Caco-2 (cell line): ENCODE measurements around the gene LINGO1. TPM values are rescaled to one million over a fixed set of nuclear protein-coding genes. Genes with fewer than 3 reads are reported as not detected.

Source experiments
- BruUV-seq: library from RNA; stranded (reverse); fragments of 400-500 nt; replicated peaks from 2 replicates; lab custom pipeline; 2021; lab: Mats Ljungman, UMichigan
- CTCF ChIA-PET: fragments of 300-600 bp; sonication (Branson Sonifier 250); formaldehyde crosslinking; loops from one replicate; lab custom pipeline; 2022; ENCODE audit warnings: antibody characterized with exemption; lab: Charles Lee
- POLR2A ChIA-PET: fragments of 300-600 bp; sonication (Branson Sonifier 250); formaldehyde crosslinking; loops from one replicate; lab custom pipeline; 2022; ENCODE audit warnings: antibody characterized with exemption; lab: Charles Lee
- DNase-seq, 2 experiments: peaks; one replicate each; pipeline versions ENCODE4 v3.0.0 to v3.0.0-alpha.2; 2020 to 2022
- H3K27me3 ChIP-seq: replicated peaks from 2 replicates; pipeline ENCODE4 v1.6.0; 2011; ENCODE audit warnings: low read length; ENCODE audit not compliant: control insufficient read depth, insufficient read depth
- H3K36me3 ChIP-seq: 2 replicates; pipeline ENCODE4 v1.5.1; 2011; ENCODE audit warnings: low read length; ENCODE audit not compliant: control insufficient read depth, insufficient read depth
- H3K4me1 ChIP-seq: fragments of 250-450 bp; sonication (Bioruptor Pico); 2 replicates; pipeline ENCODE4 v1.5.1; 2020; ENCODE audit warnings: mild to moderate bottlenecking
- H3K4me3 ChIP-seq: 2 replicates; pipeline ENCODE4 v1.5.1; 2011; ENCODE audit warnings: low read depth, mild to moderate bottlenecking, control low read depth, low read length
- H3K9me3 ChIP-seq: fragments of 250-450 bp; sonication (Bioruptor Pico); 2 replicates; pipeline ENCODE4 v1.5.1; 2020; ENCODE audit warnings: mild to moderate bottlenecking, moderate library complexity
- H3K27ac Mint-ChIP-seq: one replicate; pipeline ENCODE4 v1.8.0; 2022; ENCODE audit warnings: mixed read lengths; ENCODE audit not compliant: unreplicated experiment
- H3K27me3 Mint-ChIP-seq: one replicate; pipeline ENCODE4 v1.8.0; 2022; ENCODE audit warnings: mixed read lengths; ENCODE audit not compliant: insufficient read depth, unreplicated experiment
- H3K36me3 Mint-ChIP-seq: one replicate; pipeline ENCODE4 v1.8.0; 2022; ENCODE audit warnings: mild to moderate bottlenecking, mixed read lengths; ENCODE audit not compliant: insufficient read depth, unreplicated experiment
- H3K4me1 Mint-ChIP-seq: one replicate; pipeline ENCODE4 v1.8.0; 2022; ENCODE audit warnings: low read depth, mixed read lengths; ENCODE audit not compliant: unreplicated experiment
- H3K4me3 Mint-ChIP-seq: one replicate; pipeline ENCODE4 v1.8.0; 2022; ENCODE audit warnings: mild to moderate bottlenecking, moderate library complexity, mixed read lengths; ENCODE audit not compliant: unreplicated experiment
- H3K9me3 Mint-ChIP-seq: one replicate; pipeline ENCODE4 v1.8.0; 2022; ENCODE audit warnings: mixed read lengths; ENCODE audit not compliant: unreplicated experiment
- CTCF ChIP-seq, 2 experiments: fragments of 200-600 bp in 1 of 2; IDR thresholded peaks; 1 replicate in 1 of 2; 2 replicates in 1 of 2; pipeline versions ENCODE4 v1.5.1 to v1.8.0; 2011 to 2022; ENCODE audit warnings: antibody characterized with exemption in 1 of 2, control low read depth in 1 of 2, inconsistent platforms in 1 of 2, low read depth in 1 of 2, low read length in 1 of 2, mild to moderate bottlenecking in 1 of 2, moderate library complexity in 1 of 2; ENCODE audit not compliant: insufficient read depth in 1 of 2, severe bottlenecking in 1 of 2, unreplicated experiment in 1 of 2
- intact Hi-C: fragments of 100-400 bp; cut with micrococcal nuclease; formaldehyde crosslinking; loops from one replicate; pipeline ENCODE4 v1.10.0; 2022; ENCODE audit not compliant: unreplicated experiment
- total RNA-seq: library from RNA; stranded (reverse); gene quantifications from 2 replicates; pipeline ENCODE4 v1.2.3, GENCODE V29; 2022

Gene LINGO1
- total RNA-seq, 1 experiment from 2014 or later: 1.4 TPM

- intact Hi-C loops: no loop called here
- Histone ChIP-seq H3K9me3 (no peaks in the 10 kb centered on the region), H3K4me3 (peak overlapping the region; percentile 21), H3K36me3 (no peaks in the 10 kb centered on the region), H3K27me3 (no peaks in the 10 kb centered on the region), H3K4me1 (peaks cover 26% of the 10 kb centered on the region)
- Mint-ChIP-seq H3K27me3 (no peaks in the 10 kb centered on the region), H3K9me3 (no peaks in the 10 kb centered on the region), H3K27ac (peak overlapping the region; percentile 41), H3K36me3 (no peaks in the 10 kb centered on the region), H3K4me1 (peaks cover 8% of the 10 kb centered on the region), H3K4me3 (peak overlapping the region; percentile 63)
- no peak for TF ChIP-seq CTCF (IDR thresholded peaks at IDR 0.05; ENCODE audit: insufficient read depth in 1 of 2, low read depth in 1 of 2, low read length in 1 of 2, severe bottlenecking in 1 of 2, unreplicated experiment in 1 of 2)
- ChIA-PET POLR2A (interaction anchor here (0.9 kb wide), 1 partner anchor 26 kb away, joined by 3 read pairs; no protein-coding TSS in a partner anchor), CTCF (interaction anchor here (0.9 to 2.3 kb wide), 5 partner anchors 15 to 382 kb away, joined by 3 to 24 read pairs (median 3); partner anchors contain the start of gene LINGO1)
- peak; percentile 60 for DNase-seq
- no TSS peak for BruUV-seq
Observed at GRCh38 chr15:77568973-77569728, 63.6 kb downstream of the LINGO1 start.

- no peak for DNase-seq
- Mint-ChIP-seq H3K27ac (no peak overlapping the region), H3K4me3 (no peak overlapping the region), H3K27me3 (no peaks in the 10 kb centered on the region), H3K36me3 (no peaks in the 10 kb centered on the region), H3K9me3 (no peaks in the 10 kb centered on the region), H3K4me1 (peaks cover 8% of the 10 kb centered on the region)
- CTCF ChIA-PET: interaction anchor here (0.7 to 2.3 kb wide), 5 partner anchors 16 to 65 kb away, joined by 3 to 24 read pairs (median 3); partner anchors contain the start of gene LINGO1
- Histone ChIP-seq H3K27me3 (no peaks in the 10 kb centered on the region), H3K9me3 (no peaks in the 10 kb centered on the region), H3K4me3 (no peak overlapping the region), H3K36me3 (no peaks in the 10 kb centered on the region), H3K4me1 (peaks cover 26% of the 10 kb centered on the region)
- intact Hi-C loops: no loop called here
- TF ChIP-seq CTCF (IDR thresholded peaks at IDR 0.05; ENCODE audit: insufficient read depth in 1 of 2, low read depth in 1 of 2, low read length in 1 of 2, severe bottlenecking in 1 of 2, unreplicated experiment in 1 of 2): no peak
- POLR2A ChIA-PET: interaction anchor here (0.9 kb wide), 1 partner anchor 25 kb away, joined by 3 read pairs; no protein-coding TSS in a partner anchor
- no TSS peak for BruUV-seq
Observed at GRCh38 chr15:77568014-77568972, 64.4 kb downstream of the LINGO1 start.

- ChIA-PET POLR2A (no interaction called here), CTCF (interaction anchor here (0.7 kb wide), 1 partner anchor 24 kb away, joined by 3 read pairs; no protein-coding TSS in a partner anchor)
- H3K9me3 Mint-ChIP-seq: no peaks in the 10 kb centered on the region
- H3K27ac Mint-ChIP-seq: no peak overlapping the region
- Histone ChIP-seq H3K9me3 (no peaks in the 10 kb centered on the region), H3K4me3 (no peak overlapping the region), H3K36me3 (no peaks in the 10 kb centered on the region), H3K4me1 (peaks cover 26% of the 10 kb centered on the region), H3K27me3 (no peaks in the 10 kb centered on the region)
- no TSS peak for BruUV-seq
- intact Hi-C loops: no loop called here
- no peak for TF ChIP-seq CTCF (IDR thresholded peaks at IDR 0.05; ENCODE audit: insufficient read depth in 1 of 2, low read depth in 1 of 2, low read length in 1 of 2, severe bottlenecking in 1 of 2, unreplicated experiment in 1 of 2)
- H3K4me1 Mint-ChIP-seq: peaks cover 8% of the 10 kb centered on the region
- no peak for DNase-seq
- H3K27me3 Mint-ChIP-seq: no peaks in the 10 kb centered on the region
- no peaks in the 10 kb centered on the region for H3K36me3 Mint-ChIP-seq
- no peak overlapping the region for H3K4me3 Mint-ChIP-seq
Observed at GRCh38 chr15:77567202-77567601, 65.5 kb downstream of the LINGO1 start.
